Measurements from ENCODE around the gene CREB3L1. TPM values are rescaled to one million over a fixed set of nuclear protein-coding genes. Genes with fewer than 3 reads are reported as not detected.

The CREB3L1 gene
- total and polyA plus RNA-seq, 8 donors: 26.3 to 129 (median 49.0) TPM

DNA sequence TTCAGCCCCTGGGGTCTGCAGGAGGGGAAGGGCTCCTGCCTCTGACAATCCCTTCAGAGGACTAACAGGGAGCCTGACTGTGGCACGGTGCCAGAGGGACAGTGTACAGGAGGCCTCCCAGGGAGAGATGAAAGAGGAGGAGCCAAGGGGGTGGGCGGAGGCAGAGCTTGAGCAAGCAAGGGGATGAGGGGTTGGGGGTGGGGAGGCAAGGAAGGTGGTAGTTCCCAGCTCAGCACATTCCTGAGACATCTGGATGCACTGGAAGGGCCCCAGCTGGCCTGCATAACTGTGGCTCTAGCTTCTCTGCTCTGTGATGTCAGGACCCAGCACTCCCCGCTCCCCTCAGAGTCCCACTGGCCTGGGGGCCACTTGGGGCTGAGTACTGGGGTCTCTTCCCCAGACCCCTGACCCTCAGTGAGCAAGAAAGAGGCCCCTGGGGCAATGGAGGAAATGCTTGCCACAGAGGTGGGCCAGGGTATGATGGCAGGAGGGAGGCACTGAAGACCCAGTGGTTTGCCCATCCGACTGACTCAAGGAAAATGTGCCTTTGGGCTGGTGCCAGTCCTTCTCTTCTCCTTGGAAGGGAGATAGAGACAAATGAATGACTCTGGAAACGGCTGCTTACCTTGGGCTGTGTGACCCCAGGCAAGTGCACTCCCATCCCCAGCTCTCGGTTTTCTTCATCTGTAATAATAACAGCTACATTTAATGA is 13.3 kb downstream of the CREB3L1 start:
- peak overlapping the region in 1 of 4 donors; percentile 8 for H3K27ac ChIP-seq
- intact Hi-C loops (cut with DNase I): no loop called here
- FAIRE-seq (no peak), ATAC-seq (peak in 3 of 4 donors; percentile 19 to 37 (median 33)), DNase-seq (peak in 5 of 6 donors; percentile 62 to 91 (median 80))
- WGBS, 2 donors: 71 to 76% methylated on average over 6 of the region's 6 CpGs
- H3K4me1 ChIP-seq: peaks cover 0 to 10% (median 7%) of the 10 kb centered on the region in 3 donors
- no peaks in the 10 kb centered on the region for H3K9me3 ChIP-seq
- no peak overlapping the region for H3K4me3 ChIP-seq
- TF ChIP-seq, protein P1, sequence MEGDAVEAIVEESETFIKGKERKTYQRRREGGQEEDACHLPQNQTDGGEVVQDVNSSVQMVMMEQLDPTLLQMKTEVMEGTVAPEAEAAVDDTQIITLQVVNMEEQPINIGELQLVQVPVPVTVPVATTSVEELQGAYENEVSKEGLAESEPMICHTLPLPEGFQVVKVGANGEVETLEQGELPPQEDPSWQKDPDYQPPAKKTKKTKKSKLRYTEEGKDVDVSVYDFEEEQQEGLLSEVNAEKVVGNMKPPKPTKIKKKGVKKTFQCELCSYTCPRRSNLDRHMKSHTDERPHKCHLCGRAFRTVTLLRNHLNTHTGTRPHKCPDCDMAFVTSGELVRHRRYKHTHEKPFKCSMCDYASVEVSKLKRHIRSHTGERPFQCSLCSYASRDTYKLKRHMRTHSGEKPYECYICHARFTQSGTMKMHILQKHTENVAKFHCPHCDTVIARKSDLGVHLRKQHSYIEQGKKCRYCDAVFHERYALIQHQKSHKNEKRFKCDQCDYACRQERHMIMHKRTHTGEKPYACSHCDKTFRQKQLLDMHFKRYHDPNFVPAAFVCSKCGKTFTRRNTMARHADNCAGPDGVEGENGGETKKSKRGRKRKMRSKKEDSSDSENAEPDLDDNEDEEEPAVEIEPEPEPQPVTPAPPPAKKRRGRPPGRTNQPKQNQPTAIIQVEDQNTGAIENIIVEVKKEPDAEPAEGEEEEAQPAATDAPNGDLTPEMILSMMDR (IDR thresholded peaks at IDR 0.05): no peak
- H3K36me3 ChIP-seq: peaks cover 0 to 27% (median 0%) of the 10 kb centered on the region in 3 donors
- H3K27me3 ChIP-seq: no peaks in the 10 kb centered on the region

DNA sequence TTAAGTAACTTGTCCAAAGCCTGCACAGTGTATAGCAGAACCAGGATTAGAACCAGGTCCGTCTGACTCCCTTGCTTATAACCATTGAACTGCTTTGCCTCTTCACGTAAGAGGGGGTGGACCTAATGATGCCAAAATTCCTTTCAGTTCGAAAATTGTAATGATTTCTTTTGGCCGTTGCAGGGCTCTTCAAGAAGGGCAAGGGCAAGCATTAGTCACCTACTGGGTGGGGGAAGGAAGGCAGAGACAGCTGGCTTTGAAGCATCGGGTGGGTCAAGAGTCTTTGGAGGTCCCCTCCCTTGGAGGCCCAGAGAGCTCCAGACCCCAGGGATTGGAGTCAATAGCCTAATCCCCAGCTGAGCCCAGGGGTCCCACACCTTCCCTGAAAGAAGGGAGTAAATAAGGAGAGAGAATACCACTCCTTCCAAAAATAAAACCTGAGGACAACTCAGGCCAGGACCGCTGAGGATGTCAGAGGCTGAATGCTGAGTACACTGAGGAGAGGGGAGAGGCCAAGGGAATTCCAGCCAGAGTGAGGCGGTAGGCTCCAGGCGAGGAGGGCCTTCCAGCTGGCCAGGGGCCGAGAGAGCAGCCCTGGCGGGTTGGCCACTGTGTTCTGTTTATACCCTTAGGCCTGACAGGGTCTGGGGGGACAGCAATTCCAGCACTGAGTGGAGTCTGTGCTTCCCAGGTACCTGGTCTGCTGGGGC is 14.1 kb downstream of the CREB3L1 start:
- intact Hi-C loops (cut with DNase I): no loop called here
- ATAC-seq (no peak), FAIRE-seq (no peak), DNase-seq (peak in 1 of 6 donors; percentile 37)
- TF ChIP-seq, protein P1 (IDR thresholded peaks at IDR 0.05): no peak
- no peaks in the 10 kb centered on the region for H3K9me3 ChIP-seq
- H3K27ac ChIP-seq: no peak overlapping the region
- peaks cover 0 to 23% (median 0%) of the 10 kb centered on the region in 3 donors for H3K36me3 ChIP-seq
- no peak overlapping the region for H3K4me3 ChIP-seq
- WGBS, 2 donors: 81% methylated on average over 10 of the region's 10 CpGs
- no peaks in the 10 kb centered on the region for H3K27me3 ChIP-seq
- peaks cover 0 to 14% (median 5%) of the 10 kb centered on the region in 3 donors for H3K4me1 ChIP-seq

DNA sequence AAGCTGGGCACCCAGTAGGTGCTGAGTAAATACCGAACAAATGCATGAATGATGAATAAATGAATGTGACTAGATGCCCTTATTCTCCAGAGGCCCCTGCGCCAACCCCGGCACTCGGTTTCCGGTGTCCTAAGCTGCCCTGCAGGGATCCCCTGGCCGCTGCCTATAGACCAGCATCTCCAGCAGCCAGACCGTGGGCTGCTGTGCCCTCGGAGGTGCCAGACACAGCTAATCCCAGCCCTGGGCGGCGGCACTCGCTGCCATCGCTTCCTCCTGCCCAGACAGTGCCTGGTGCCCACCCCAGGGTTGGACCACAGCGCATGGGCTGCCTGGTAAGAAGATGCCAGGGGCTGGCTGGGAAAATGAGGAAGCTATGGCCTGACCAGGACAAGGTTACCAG is 15.6 kb downstream of the CREB3L1 start:
- no peaks in the 10 kb centered on the region for H3K27me3 ChIP-seq
- ATAC-seq: no peak
- H3K4me3 ChIP-seq: no peak overlapping the region
- peaks cover 0 to 14% (median 5%) of the 10 kb centered on the region in 3 donors for H3K4me1 ChIP-seq
- 91 to 98% methylated on average over 13 of the region's 13 CpGs for WGBS, 2 donors
- no peak for FAIRE-seq
- H3K9me3 ChIP-seq: no peaks in the 10 kb centered on the region
- TF ChIP-seq, protein P1 (IDR thresholded peaks at IDR 0.05): no peak
- DNase-seq: no peak
- intact Hi-C loops (cut with DNase I): no loop called here
- peaks cover 0 to 15% (median 0%) of the 10 kb centered on the region in 3 donors for H3K36me3 ChIP-seq
- no peak overlapping the region for H3K27ac ChIP-seq

DNA sequence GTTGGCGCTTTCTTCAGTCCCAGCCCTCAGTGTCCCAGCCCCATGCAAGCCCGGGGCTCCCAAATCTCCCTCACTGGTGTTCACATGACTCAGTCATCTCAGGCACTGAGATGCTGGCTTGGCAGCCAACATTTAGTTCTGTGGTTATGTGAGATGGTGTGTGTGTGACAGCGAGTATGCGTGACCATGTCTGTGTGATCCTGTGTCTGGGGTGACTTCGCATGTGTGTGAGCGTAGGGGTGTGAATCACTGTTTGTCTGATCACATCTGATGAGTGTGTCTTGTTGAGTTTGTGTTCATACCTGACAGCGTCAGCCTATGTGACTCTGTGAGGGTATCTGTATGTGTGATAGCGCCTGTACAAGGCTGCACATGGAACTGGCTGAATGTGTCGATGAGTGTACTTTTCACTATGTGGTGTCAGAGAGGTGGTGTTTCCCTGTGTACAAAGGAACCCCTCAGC is 16.2 kb downstream of the CREB3L1 start:
- intact Hi-C loops (cut with DNase I): no loop called here
- 89 to 90% methylated on average over 9 of the region's 9 CpGs for WGBS, 2 donors
- no peak for DNase-seq
- Histone ChIP-seq H3K27ac (no peak overlapping the region), H3K9me3 (no peaks in the 10 kb centered on the region), H3K27me3 (no peaks in the 10 kb centered on the region), H3K4me1 (peaks cover 0 to 14% (median 5%) of the 10 kb centered on the region in 3 donors), H3K4me3 (no peak overlapping the region), H3K36me3 (peaks cover 0 to 15% (median 0%) of the 10 kb centered on the region in 3 donors)
- FAIRE-seq: no peak
- TF ChIP-seq, protein P1 (IDR thresholded peaks at IDR 0.05): no peak
- ATAC-seq: no peak
